Left ventricle myocardium inferior (tissue), 1 donor: ENCODE measurements around the gene SLX4. TPM values are rescaled to one million over a fixed set of nuclear protein-coding genes. Genes with fewer than 3 reads are reported as not detected.
"Not testable (repeated sequence)": the region's sequence is repeated elsewhere in the genome, so short reads cannot be mapped to it uniquely, and the experiment has no call there.

Experiments
- DNase-seq: peaks from one replicate; pipeline ENCODE4 v3.0.0-alpha.2; 2020
- H3K27ac ChIP-seq: fragments of 200-600 bp; replicated peaks from 2 replicates; pipeline ENCODE4 v1.8.0; 2021
- H3K27me3 ChIP-seq: fragments of 200-600 bp; 2 replicates; pipeline ENCODE4 v1.8.0; 2021; ENCODE audit warnings: low read depth
- H3K36me3 ChIP-seq: fragments of 200-600 bp; 2 replicates; pipeline ENCODE4 v1.8.0; 2021
- H3K4me1 ChIP-seq: fragments of 200-600 bp; 2 replicates; pipeline ENCODE4 v1.8.0; 2021
- H3K4me3 ChIP-seq: fragments of 200-600 bp; 2 replicates; pipeline ENCODE4 v1.8.0; 2021; ENCODE audit warnings: mild to moderate bottlenecking, moderate library complexity
- H3K9me3 ChIP-seq: fragments of 200-600 bp; replicated peaks from 2 replicates; pipeline ENCODE4 v1.8.0; 2021
- CTCF ChIP-seq: fragments of 200-600 bp; IDR thresholded peaks from 2 replicates; pipeline ENCODE4 v1.8.0; 2021; ENCODE audit warnings: antibody characterized with exemption, mild to moderate bottlenecking, borderline replicate concordance
- intact Hi-C: fragments of 100-400 bp; cut with micrococcal nuclease; formaldehyde crosslinking; loops from one replicate; pipeline ENCODE4 v1.11.0; 2022
- long read RNA-seq: library from polyadenylated mRNA; unstranded; transcript quantifications from one replicate; pipeline ENCODE4 v2.0.0, GENCODE V29; 2021
- total RNA-seq: library from RNA; stranded (reverse); fragmentation: NEBNext Ultra II Directional; extraction: Animal tissue kit (Norgen Biotek cat#: 25700); gene quantifications from one replicate; pipeline ENCODE4 v1.2.1, GENCODE V29; 2021
- donor health status: DM: no; HTN: yes; CAD: no; lungs with severe emphysema.

The SLX4 gene
- 2.5 TPM for total RNA-seq
- long read RNA-seq, partial matches to known transcripts: 3 of 4 reads
- long read RNA-seq, other reads (novel, unspliced or antisense): 1 of 4 reads

GRCh38 chr16:3611146-3611975 is at the start of gene SLX4:
TSS of gene SLX4 (minus strand) at chr16:3611606. CDS start at chr16:3608964, 2,642 bp downstream.
- peak; percentile 90 for DNase-seq
- Histone ChIP-seq H3K4me1 (peaks cover 36% of the 10 kb centered on the region), H3K9me3 (no peaks in the 10 kb centered on the region), H3K27me3 (no peaks in the 10 kb centered on the region), H3K4me3 (peak within 1 kb of the TSS; percentile 75), H3K27ac (peak within 1 kb of the TSS; percentile 78), H3K36me3 (peaks cover 8% of the 10 kb centered on the region)
- TF ChIP-seq CTCF: no peak
- intact Hi-C loops: no loop called here

GRCh38 chr16:3659251-3659650 is 47.8 kb upstream of the SLX4 start:
- H3K27ac ChIP-seq: no peak overlapping the region
- no peak overlapping the region for H3K4me3 ChIP-seq
- no peak for TF ChIP-seq CTCF
- intact Hi-C loops: no loop called here
- peaks cover 17% of the 10 kb centered on the region for H3K4me1 ChIP-seq
- DNase-seq: no peak
- H3K27me3 ChIP-seq: no peaks in the 10 kb centered on the region
- H3K36me3 ChIP-seq: peaks cover 83% of the 10 kb centered on the region
- H3K9me3 ChIP-seq: no peaks in the 10 kb centered on the region

DNA sequence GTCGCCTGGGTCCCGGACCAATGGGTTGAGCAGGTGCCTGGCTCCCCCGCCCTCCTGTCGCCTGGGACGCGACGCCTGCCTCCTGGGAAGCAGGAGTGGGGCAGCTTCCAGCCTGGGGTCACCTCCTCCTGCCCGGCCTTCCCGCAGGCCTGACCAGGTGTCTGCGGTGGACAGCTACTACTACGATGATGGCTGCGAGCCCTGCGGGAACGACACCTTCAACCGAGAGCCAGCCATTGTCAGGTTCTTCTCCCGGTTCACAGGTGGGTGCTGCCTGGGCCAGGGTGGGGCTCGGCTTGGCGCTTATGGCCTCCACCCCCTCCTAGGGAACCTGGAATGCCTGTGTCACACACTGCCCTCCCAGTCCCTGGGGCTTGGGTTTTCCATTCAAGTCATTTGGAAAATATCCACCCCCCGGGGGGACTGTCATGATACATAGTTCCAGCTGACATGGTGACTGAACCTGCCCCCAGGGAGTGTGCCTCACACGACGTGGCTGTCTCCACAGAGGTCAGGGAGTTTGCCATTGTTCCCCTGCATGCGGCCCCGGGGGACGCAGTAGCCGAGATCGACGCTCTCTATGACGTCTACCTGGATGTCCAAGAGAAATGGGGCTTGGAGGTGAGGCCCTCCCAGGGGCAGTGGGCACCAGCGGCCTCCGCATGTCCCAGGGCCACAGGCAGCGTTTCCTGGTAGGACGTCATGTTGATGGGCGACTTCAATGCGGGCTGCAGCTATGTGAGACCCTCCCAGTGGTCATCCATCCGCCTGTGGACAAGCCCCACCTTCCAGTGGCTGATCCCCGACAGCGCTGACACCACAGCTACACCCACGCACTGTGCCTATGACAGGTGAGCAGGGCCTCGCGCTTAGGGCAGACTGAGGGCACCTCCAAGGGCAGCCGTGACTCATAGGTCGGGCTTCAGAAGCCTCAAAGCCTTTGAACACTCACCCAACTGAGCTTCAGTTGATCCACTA is 45.4 kb upstream of the SLX4 start:
- Histone ChIP-seq H3K27me3 (no peaks in the 10 kb centered on the region), H3K4me1 (peaks cover 21% of the 10 kb centered on the region), H3K4me3 (no peak overlapping the region), H3K27ac (no peak overlapping the region), H3K9me3 (no peaks in the 10 kb centered on the region), H3K36me3 (peaks cover 62% of the 10 kb centered on the region)
- intact Hi-C loops: no loop called here
- no peak for DNase-seq
- no peak for TF ChIP-seq CTCF

DNA sequence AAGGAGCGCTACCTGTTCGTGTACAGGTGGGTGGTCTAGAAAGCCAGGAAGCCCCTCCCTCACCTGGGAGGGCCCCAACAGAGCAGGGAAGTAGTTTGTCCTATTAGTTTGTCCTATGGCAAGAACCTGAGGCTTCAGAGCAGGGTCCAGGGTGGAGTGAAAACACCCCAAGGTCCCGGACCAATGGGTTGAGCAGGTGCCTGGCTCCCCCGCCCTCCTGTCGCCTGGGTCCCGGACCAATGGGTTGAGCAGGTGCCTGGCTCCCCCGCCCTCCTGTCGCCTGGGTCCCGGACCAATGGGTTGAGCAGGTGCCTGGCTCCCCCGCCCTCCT is 44.7 kb upstream of the SLX4 start:
- H3K27me3 ChIP-seq, intact Hi-C loops: not testable (repeated sequence)
- H3K36me3 ChIP-seq: peaks cover 62% of the 10 kb centered on the region

DNA sequence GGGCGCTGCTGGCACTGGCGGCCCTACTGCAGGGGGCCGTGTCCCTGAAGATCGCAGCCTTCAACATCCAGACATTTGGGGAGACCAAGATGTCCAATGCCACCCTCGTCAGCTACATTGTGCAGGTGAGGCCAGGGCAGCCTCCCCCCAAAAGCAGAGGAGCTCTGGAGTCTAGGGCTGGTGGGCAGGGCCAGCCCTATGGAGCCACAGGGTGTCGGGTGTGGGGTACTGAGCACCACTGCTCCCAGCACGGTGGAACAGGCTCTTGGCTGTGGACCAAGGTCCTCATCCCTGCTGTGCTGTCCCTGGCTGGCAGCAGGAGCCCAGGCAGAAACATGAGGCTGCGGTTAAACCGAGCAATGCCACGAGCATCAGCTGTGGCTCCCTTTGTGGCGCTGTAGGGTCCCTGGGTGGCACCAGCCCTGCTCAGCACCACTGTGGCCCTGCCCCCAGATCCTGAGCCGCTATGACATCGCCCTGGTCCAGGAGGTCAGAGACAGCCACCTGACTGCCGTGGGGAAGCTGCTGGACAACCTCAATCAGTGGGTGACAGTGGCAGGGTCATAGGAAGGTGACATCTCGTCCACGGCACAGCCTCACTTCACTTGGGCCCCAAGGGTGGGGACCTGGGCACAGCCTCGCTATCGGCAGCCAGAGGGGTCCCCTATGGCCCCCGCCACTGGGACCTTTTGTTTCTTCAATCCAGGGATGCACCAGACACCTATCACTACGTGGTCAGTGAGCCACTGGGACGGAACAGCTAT is 44.2 kb upstream of the SLX4 start:
- no peak for DNase-seq
- peaks cover 60% of the 10 kb centered on the region for H3K36me3 ChIP-seq
- peak overlapping the region; percentile 47 for H3K27ac ChIP-seq

More for the DNA sequence above, 44.7 kb upstream of the SLX4 start:
- H3K27ac ChIP-seq, H3K4me3 ChIP-seq, H3K9me3 ChIP-seq, DNase-seq: not testable (repeated sequence)
- H3K4me1 ChIP-seq: peaks cover 21% of the 10 kb centered on the region

More for the DNA sequence above, 44.2 kb upstream of the SLX4 start:
- Histone ChIP-seq H3K9me3 (no peaks in the 10 kb centered on the region), H3K4me3 (no peak overlapping the region), H3K27me3 (no peaks in the 10 kb centered on the region), H3K4me1 (peaks cover 21% of the 10 kb centered on the region)
- TF ChIP-seq CTCF: no peak
- intact Hi-C loops: no loop called here
